Effector memory CD4-positive, alpha-beta T cell (primary cell): ENCODE results near the gene CAAP1.
"Not testable (repeated sequence)": the region's sequence is repeated elsewhere in the genome, so short reads cannot be mapped to it uniquely, and the experiment has no call there.

ENCODE experiments used
- DNase-seq, 3 donors: peaks; one replicate each; pipeline ENCODE4 v3.0.0-alpha.2; 2020
- H3K27ac ChIP-seq: 2 replicates; pipeline ENCODE4 v1.7.0; 2013; ENCODE audit warnings: mild to moderate bottlenecking, low read length, moderate library complexity; ENCODE audit not compliant: insufficient read depth, poor library complexity, severe bottlenecking
- H3K27me3 ChIP-seq: replicated peaks from 2 replicates; pipeline ENCODE4 v1.7.0; 2013; ENCODE audit warnings: mild to moderate bottlenecking, low read length; ENCODE audit not compliant: insufficient read depth, control insufficient read depth, poor library complexity, severe bottlenecking
- H3K36me3 ChIP-seq: 2 replicates; pipeline ENCODE4 v1.7.0; 2013; ENCODE audit warnings: mild to moderate bottlenecking, low read length, moderate library complexity; ENCODE audit not compliant: control insufficient read depth, insufficient read depth
- H3K4me1 ChIP-seq: 2 replicates; pipeline ENCODE4 v1.7.0; 2013; ENCODE audit warnings: low read length, mild to moderate bottlenecking; ENCODE audit not compliant: control insufficient read depth, insufficient read depth, poor library complexity, severe bottlenecking
- H3K4me3 ChIP-seq: 2 replicates; pipeline ENCODE4 v1.7.0; 2013; ENCODE audit warnings: low read length, low read depth, mild to moderate bottlenecking; ENCODE audit not compliant: insufficient read depth, poor library complexity, severe bottlenecking
- H3K9me3 ChIP-seq: 2 replicates; pipeline ENCODE4 v1.7.0; 2013; ENCODE audit warnings: mild to moderate bottlenecking, low read length, moderate library complexity; ENCODE audit not compliant: control insufficient read depth

The CAAP1 gene

GRCh38 chr9:26856413-26857032, 36.1 kb downstream of the CAAP1 start:
- no peak for DNase-seq
- H3K36me3 ChIP-seq, result peaks cover 25% of the 10 kb centered on the region
- H3K27me3 ChIP-seq, result no peaks in the 10 kb centered on the region
- no peak overlapping the region for H3K27ac ChIP-seq
- no peak overlapping the region for H3K4me3 ChIP-seq
- no peaks in the 10 kb centered on the region for H3K4me1 ChIP-seq
- no peaks in the 10 kb centered on the region for H3K9me3 ChIP-seq

GRCh38 chr9:26850995-26851394, 41.6 kb downstream of the CAAP1 start:
- Histone ChIP-seq H3K4me3 (no peak overlapping the region), H3K27me3 (no peaks in the 10 kb centered on the region), H3K36me3 (peaks cover 21% of the 10 kb centered on the region), H3K4me1 (no peaks in the 10 kb centered on the region), H3K9me3 (no peaks in the 10 kb centered on the region), H3K27ac (no peak overlapping the region)
- DNase-seq, result no peak

- Histone ChIP-seq H3K36me3 (no peaks in the 10 kb centered on the region), H3K9me3 (no peaks in the 10 kb centered on the region), H3K4me1 (no peaks in the 10 kb centered on the region), H3K27me3 (no peaks in the 10 kb centered on the region), H3K27ac (no peak overlapping the region), H3K4me3 (no peak overlapping the region)
- no peak for DNase-seq
These were observed 58.8 kb downstream of the CAAP1 start for GRCh38 chr9:26833792-26834191.

GRCh38 chr9:26828391-26828955, 64.1 kb downstream of the CAAP1 start:
- H3K9me3 ChIP-seq, DNase-seq, H3K27ac ChIP-seq, H3K27me3 ChIP-seq, H3K4me1 ChIP-seq, H3K4me3 ChIP-seq, H3K36me3 ChIP-seq: not testable (repeated sequence)

DNA sequence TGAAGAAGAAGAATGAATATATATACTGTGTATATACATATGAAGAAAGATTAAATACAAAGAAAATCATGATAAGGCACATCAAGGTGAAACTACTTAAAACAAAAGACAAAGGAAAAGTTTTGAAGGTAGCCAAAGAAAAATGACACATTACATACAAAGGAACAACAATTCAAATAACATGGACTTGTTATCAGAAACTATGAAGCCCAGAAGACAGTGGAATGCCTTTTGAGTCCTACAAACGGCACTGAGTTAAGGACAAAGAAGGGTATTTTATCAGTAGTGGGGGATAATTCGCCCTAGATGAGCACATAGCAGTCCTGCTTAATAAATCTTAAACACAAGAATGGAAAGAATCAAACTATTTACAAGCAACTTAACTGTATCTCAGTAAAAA, 77.8 kb downstream of the CAAP1 start:
- no peaks in the 10 kb centered on the region for H3K4me1 ChIP-seq
- no peaks in the 10 kb centered on the region for H3K9me3 ChIP-seq
- H3K27ac ChIP-seq, result no peak overlapping the region
- DNase-seq, result no peak
- H3K4me3 ChIP-seq, result no peak overlapping the region
- H3K36me3 ChIP-seq, result no peaks in the 10 kb centered on the region
- no peaks in the 10 kb centered on the region for H3K27me3 ChIP-seq

GRCh38 chr9:26813247-26813646, 79.4 kb downstream of the CAAP1 start:
- Histone ChIP-seq H3K27me3 (no peaks in the 10 kb centered on the region), H3K4me3 (no peak overlapping the region), H3K4me1 (no peaks in the 10 kb centered on the region), H3K9me3 (no peaks in the 10 kb centered on the region), H3K27ac (no peak overlapping the region), H3K36me3 (no peaks in the 10 kb centered on the region)
- DNase-seq, result no peak

- H3K36me3 ChIP-seq, result no peaks in the 10 kb centered on the region
- H3K27me3 ChIP-seq, result no peaks in the 10 kb centered on the region
- H3K9me3 ChIP-seq, result no peaks in the 10 kb centered on the region
- H3K4me1 ChIP-seq, result no peaks in the 10 kb centered on the region
- H3K4me3 ChIP-seq, result no peak overlapping the region
- H3K27ac ChIP-seq, result no peak overlapping the region
- no peak for DNase-seq
These were observed 80.4 kb downstream of the CAAP1 start for GRCh38 chr9:26812217-26812616.

- Histone ChIP-seq H3K27me3 (no peaks in the 10 kb centered on the region), H3K36me3 (no peaks in the 10 kb centered on the region), H3K4me3 (no peak overlapping the region), H3K4me1 (no peaks in the 10 kb centered on the region), H3K27ac (no peak overlapping the region), H3K9me3 (no peaks in the 10 kb centered on the region)
- DNase-seq, result no peak
These were observed 81.5 kb downstream of the CAAP1 start for GRCh38 chr9:26811106-26811505.

GRCh38 chr9:26809795-26810194, 82.8 kb downstream of the CAAP1 start:
- Histone ChIP-seq H3K4me3 (no peak overlapping the region), H3K27me3 (no peaks in the 10 kb centered on the region), H3K9me3 (no peaks in the 10 kb centered on the region), H3K36me3 (no peaks in the 10 kb centered on the region), H3K27ac (no peak overlapping the region), H3K4me1 (no peaks in the 10 kb centered on the region)
- DNase-seq, result no peak

DNA sequence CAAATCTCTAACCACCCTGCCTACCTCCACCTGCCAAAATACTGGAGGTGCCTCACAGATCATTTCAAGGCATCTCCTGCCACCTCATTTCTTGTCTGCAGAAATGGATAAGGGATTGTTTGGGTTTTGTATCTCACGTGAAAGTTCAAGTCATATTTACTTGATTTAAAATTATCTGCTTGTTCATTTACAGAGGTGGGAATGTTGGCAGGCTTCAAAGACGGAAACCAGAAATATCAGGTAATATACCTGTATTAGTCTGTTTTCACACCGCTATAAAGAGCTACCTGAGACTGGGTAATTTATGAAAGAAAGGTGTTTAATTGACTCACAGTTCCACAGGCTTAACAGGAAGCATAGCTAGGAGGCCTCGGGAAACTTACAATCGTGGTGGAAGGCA, 85.4 kb downstream of the CAAP1 start:
- H3K4me3 ChIP-seq, result no peak overlapping the region
- no peaks in the 10 kb centered on the region for H3K36me3 ChIP-seq
- H3K4me1 ChIP-seq, result no peaks in the 10 kb centered on the region
- no peak overlapping the region for H3K27ac ChIP-seq
- H3K27me3 ChIP-seq, result no peaks in the 10 kb centered on the region
- H3K9me3 ChIP-seq, result no peaks in the 10 kb centered on the region
- no peak for DNase-seq
